Stomach (tissue), 4 donors: ENCODE measurements around the gene DDX25.

ENCODE experiments used
- EP300 ChIP-seq: sonication (generic); formaldehyde crosslinking; IDR thresholded peaks from one replicate; pipeline ENCODE4 v1.6.1; 2017; ENCODE audit warnings: antibody characterized with exemption
- POLR2A ChIP-seq, 4 donors: fragments of 450-650 bp; IDR thresholded peaks; one replicate each; pipeline ENCODE4 v1.6.1; 2016; ENCODE audit warnings: antibody characterized with exemption in 4 of 4, control low read depth in 2 of 4, mild to moderate bottlenecking in 1 of 4, moderate library complexity in 1 of 4
- POLR2AphosphoS5 ChIP-seq, 3 donors: sonication (generic); formaldehyde crosslinking; IDR thresholded peaks; one replicate each; pipeline ENCODE4 v1.6.1; 2016; ENCODE audit warnings: antibody characterized with exemption in 3 of 3
- TF ChIP-seq, protein P1 (sequence below), 7 experiments: fragments of 450-650 bp in 4 of 7; fragments of 200-600 bp in 3 of 7; sonication (generic) in 3 of 7; IDR thresholded peaks; one replicate each; pipeline ENCODE4 v1.5.1; 2016 to 2019; ENCODE audit warnings: antibody characterized with exemption in 7 of 7, control low read depth in 2 of 7, mild to moderate bottlenecking in 1 of 7

DNA sequence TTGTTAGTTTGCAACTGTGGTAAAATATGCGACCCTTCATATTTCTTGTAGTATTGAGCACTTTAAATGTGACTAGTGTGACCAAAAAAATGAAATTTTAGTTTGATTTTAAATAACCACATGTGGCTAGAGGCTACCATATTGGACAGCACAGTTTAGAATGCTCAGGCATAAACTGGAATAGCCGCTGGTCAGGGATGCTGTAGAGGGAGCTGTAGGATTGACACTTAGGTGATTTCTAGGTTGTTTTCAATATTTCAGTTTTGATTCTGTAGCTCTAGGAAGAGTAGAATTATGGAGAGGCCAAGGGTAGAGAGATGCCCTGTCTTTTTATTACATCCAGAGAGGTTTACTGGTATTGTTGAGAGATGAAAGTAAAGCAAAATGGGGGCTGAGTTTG, 30.7 kb downstream of the DDX25 start:
- TF ChIP-seq, protein P1, sequence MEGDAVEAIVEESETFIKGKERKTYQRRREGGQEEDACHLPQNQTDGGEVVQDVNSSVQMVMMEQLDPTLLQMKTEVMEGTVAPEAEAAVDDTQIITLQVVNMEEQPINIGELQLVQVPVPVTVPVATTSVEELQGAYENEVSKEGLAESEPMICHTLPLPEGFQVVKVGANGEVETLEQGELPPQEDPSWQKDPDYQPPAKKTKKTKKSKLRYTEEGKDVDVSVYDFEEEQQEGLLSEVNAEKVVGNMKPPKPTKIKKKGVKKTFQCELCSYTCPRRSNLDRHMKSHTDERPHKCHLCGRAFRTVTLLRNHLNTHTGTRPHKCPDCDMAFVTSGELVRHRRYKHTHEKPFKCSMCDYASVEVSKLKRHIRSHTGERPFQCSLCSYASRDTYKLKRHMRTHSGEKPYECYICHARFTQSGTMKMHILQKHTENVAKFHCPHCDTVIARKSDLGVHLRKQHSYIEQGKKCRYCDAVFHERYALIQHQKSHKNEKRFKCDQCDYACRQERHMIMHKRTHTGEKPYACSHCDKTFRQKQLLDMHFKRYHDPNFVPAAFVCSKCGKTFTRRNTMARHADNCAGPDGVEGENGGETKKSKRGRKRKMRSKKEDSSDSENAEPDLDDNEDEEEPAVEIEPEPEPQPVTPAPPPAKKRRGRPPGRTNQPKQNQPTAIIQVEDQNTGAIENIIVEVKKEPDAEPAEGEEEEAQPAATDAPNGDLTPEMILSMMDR (IDR thresholded peaks at IDR 0.05), result no peak
- TF ChIP-seq EP300, result no peak
- no peak for TF ChIP-seq POLR2AphosphoS5 (IDR thresholded peaks at IDR 0.05)
- no peak for TF ChIP-seq POLR2A (IDR thresholded peaks at IDR 0.05)
